NOMO-1 treated with dmso at 0.1 percent for 144 hours (cell line): Measurements from ENCODE around the gene ORAI2.
"Not testable (repeated sequence)": the region's sequence is repeated elsewhere in the genome, so short reads cannot be mapped to it uniquely, and the experiment has no call there.

Experiments
- DNase-seq: peaks from one replicate; lab custom pipeline; 2025; ENCODE audit not compliant: unreplicated experiment; lab: John Stamatoyannopoulos, UW

The ORAI2 gene

DNA sequence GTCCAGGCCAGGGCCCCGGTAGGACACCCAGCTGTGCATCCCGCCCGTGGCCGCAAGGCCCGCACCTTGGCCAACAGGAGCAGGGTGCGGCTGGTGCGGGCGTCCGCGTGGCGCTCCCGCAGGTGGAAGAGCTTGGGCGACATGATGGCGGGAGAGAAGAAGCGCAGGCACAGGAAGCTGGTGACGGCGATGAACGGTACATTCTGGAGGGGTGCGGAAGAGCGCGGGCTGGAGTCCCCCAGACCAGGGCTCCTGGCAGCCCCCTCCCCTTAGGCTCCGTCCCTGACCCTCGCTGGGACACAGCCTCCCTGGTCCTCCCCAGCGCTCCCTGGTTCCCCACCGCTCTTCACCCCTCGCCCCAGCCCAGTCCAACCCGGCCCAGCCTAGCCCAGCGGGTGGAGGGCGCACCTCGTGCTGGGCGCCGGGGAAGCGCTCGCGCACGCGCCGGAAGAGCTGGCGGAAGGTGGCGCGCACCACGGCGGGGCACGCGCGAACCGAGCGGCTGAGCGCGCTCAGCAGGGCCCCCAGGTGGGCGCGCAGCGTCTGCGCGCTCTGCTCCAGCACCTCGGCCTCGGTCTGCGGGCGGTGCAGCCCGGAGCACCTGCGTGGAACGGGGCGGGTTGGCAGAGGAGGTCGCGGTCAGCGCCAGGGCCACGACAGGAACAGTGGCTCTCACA is 61.2 kb downstream of the ORAI2 start:
- DNase-seq, result not testable (repeated sequence)

DNA sequence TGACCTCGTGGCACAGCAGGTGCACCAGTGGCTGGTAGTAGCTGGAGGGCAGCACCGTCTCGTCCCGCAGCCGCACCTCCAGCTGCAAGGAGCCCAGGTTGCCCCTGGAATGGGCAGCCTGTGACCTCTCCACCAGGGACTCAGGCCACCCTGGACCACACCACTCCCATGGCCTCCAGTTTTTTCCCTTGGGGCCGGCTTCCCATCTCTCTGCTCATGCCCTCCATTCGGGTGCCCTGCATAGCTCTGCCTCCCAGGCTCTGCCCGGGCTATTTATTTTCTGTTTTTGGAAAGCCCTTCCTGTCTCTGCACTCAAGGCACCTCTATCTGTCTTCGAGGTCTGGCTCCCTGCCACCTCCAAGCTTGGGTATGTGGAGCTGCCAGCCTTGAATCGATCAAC is 63.5 kb downstream of the ORAI2 start:
- not testable (repeated sequence) for DNase-seq

DNA sequence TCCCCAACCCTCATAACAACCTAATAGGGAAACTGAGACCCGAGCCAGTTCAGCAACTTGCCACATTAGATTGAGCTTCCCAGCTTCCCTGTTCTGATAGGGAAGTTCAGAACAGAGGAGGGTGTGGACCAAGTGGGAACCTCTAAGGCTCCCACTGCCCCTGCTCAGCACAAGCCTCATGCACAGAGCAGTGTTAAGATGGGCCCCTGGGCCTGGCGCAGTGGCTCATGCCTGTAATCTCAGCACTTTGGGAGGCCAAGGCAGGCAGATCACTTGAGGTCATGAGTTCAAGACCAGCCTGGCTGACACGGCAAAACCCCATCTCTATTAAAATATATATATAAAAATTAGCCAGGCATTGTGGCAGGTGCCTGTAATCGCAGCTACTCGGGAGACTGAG is 63.9 kb downstream of the ORAI2 start:
- DNase-seq, result not testable (repeated sequence)

DNA sequence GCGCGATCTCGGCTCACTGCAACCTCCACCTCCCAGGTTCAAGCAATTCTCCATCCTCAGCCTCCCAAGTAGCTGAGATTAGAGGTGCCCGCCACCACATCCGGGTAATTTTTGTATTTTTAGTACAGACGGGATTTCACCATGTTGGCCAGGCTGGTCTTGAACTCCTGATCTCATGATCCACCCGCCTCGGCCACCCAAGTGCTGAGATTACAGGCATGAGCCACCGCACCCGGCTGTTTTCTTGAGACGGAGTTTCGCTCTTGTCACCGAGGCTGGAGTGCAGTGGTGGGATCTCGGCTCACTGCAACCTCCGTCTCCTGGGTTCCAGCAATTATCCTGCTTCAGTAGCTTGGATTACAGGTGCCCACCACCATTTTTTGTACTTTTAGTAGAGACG is 64.9 kb downstream of the ORAI2 start:
- DNase-seq, result not testable (repeated sequence)

DNA sequence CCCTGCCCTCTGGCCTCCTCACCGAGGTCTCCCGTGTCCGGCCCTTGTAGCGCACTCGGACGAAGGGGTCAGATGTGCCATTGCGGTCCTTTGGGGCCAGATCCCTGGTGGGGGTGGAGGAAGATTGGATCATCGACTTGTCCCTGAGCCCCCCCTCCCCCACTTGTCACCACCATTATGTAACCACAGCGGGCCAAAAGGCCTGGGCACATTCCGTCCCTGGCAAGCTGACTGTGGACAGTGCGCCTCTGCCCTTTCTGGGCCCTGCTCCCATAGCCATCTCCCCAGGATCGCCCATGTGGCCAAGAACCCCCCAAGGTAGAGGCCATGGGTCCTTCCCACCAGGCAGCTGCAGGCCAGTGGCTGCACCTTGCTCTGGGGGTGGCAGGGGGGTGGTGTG is 69.8 kb downstream of the ORAI2 start:
- DNase-seq, result not testable (repeated sequence)

DNA sequence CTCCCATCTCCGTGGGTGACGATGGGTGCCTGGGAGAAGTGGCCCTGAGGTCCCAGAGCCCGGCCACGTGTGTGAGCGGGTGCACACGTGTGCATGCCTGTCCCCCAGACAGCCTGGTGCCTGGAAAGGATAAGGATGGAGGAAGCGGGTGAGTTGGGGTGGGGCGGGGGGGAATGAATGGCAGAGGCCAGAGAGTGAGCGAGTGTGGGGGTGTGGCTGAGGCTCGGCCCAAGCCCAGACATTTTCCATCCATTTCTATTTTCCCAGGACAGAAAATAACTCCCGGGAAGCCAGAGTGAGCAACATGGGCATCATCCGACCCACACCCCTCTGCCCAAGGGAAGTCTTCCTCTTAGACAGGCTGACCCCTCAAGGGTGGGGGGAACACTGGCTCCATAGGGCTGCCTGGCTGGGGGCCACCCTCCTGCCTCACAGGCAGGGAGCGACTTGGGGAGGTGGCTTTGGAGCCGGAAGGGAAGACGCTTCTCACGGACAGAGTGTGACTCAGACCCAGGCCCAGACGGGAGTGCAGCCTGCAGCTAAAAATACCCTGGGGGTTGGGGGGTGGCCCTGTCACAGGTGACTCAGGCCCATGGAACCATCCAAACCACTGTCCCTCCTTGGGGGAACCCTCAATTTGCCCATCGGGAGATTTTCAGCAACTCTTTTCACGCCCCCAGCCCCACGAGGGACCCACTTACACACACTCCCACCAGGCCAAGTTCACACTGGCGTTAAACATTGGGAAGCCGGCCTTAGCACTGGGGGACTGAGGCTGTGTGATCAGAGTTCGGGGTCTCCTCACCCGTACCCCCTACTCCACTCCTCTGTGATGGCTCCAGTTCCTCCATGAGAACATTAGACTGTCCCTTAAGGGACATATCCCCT is 72.2 kb downstream of the ORAI2 start:
- not testable (repeated sequence) for DNase-seq
